Measurements from ENCODE around the gene PCDHGB6. TPM values are rescaled to one million over a fixed set of nuclear protein-coding genes. Genes with fewer than 3 reads are reported as not detected.
A peak's percentile ranks its signal among the peaks of the same experiment; 100 is the strongest.
"Not testable (repeated sequence)": the region's sequence is repeated elsewhere in the genome, so short reads cannot be mapped to it uniquely, and the experiment has no call there.

Gene PCDHGB6
- polyA plus RNA-seq, 2 of the 4 experiments (the other 2 are of a cell fraction), result 0.09 to 0.21 TPM

- WGBS (ENCODE audit: missing lambda C conversion rate), result 81% methylated on average over 34 of the region's 38 CpGs
- no peak within 1 kb of the TSS for H3K27ac ChIP-seq
- FAIRE-seq (no peak), DNase-seq (ENCODE audit: low read depth in 1 of 2, low spot score in 1 of 2) (peak in 1 of 2 experiments; percentile 27), ATAC-seq (no peak)
- no peak within 1 kb of the TSS for H3K4me2 ChIP-seq
- H3K9me3 ChIP-seq, result peaks cover 68% of the 10 kb centered on the region
- POLR2A ChIA-PET, result no interaction called here
- no peak within 1 kb of the TSS for H3K4me3 ChIP-seq
- no peak for TF ChIP-seq PBX3 (IDR thresholded peaks at IDR 0.05)
- no peak for TF ChIP-seq HOXA7 (CRISPR knock-in tag; IDR thresholded peaks at IDR 0.05)
- TF ChIP-seq MAX (IDR thresholded peaks at IDR 0.05), result peak; percentile 31; the same call in 1 of the 2 replicates
- TF ChIP-seq RAD21 (conservative IDR thresholded peaks at IDR 0.05 in 1 of 2, IDR thresholded peaks at IDR 0.05 in 1 of 2), result peak in 1 of 2 experiments; percentile 22; a peak in 1 of 5 replicates
- TF ChIP-seq JUN (IDR thresholded peaks at IDR 0.05), result no peak
- CTCF ChIA-PET, result interaction anchor here (0.9 to 2.1 kb wide), 6 partner anchors 22 to 193 kb away, joined by 3 to 5 read pairs (median 4); partner anchors contain the start of genes PCDHB11, PCDHGB1 and PCDHGB3
- no peaks in the 10 kb centered on the region for H3K4me1 ChIP-seq
These were observed 15.2 kb upstream of the PCDHGB6 start, which contains the start of gene PCDHGA8 for GRCh38 chr5:141392429-141393198. TSS of gene PCDHGA8 (plus strand) at chr5:141392633. CDS start at chr5:141392814, 181 bp downstream.

- H3K9me3 ChIP-seq, result peaks cover 67% of the 10 kb centered on the region
- H3K27ac ChIP-seq, result no peak overlapping the region
- H3K4me1 ChIP-seq, result no peaks in the 10 kb centered on the region
- no peak for DNase-seq (ENCODE audit: low read depth in 1 of 2, low spot score in 1 of 2)
- H3K4me3 ChIP-seq, result no peak overlapping the region
- TF ChIP-seq POLR2AphosphoS2 (conservative IDR thresholded peaks at IDR 0.05; ENCODE audit: low read length) (no peak), NFE2L2 (conservative IDR thresholded peaks at IDR 0.05; ENCODE audit: low read length) (no peak), KDM1A (IDR thresholded peaks at IDR 0.05; ENCODE audit: low read depth) (no peak), RFX5 (IDR thresholded peaks at IDR 0.05) (no peak), PBX3 (IDR thresholded peaks at IDR 0.05) (no peak), MAFK (IDR thresholded peaks at IDR 0.05; ENCODE audit: partially characterized antibody) (no peak), GATA3 (IDR thresholded peaks at IDR 0.05; ENCODE audit: borderline replicate concordance) (no peak), HMGXB4 (CRISPR knock-in tag; IDR thresholded peaks at IDR 0.05; ENCODE audit: borderline replicate concordance) (no peak), RARB (CRISPR knock-in tag; IDR thresholded peaks at IDR 0.05) (no peak), TFCP2L1 (CRISPR knock-in tag; IDR thresholded peaks at IDR 0.05) (no peak), HOXB5 (CRISPR knock-in tag; IDR thresholded peaks at IDR 0.05) (no peak), CHD4 (IDR thresholded peaks at IDR 0.05; ENCODE audit: borderline replicate concordance) (no peak), PHF8 (IDR thresholded peaks at IDR 0.05; ENCODE audit: borderline replicate concordance, low read depth) (no peak)
- no peak for FAIRE-seq
- no peak overlapping the region for H3K4me2 ChIP-seq
- ChIA-PET CTCF (interaction anchor here (0.9 to 1.5 kb wide), 5 partner anchors 10 to 165 kb away, joined by 3 to 5 read pairs (median 4); partner anchors contain the start of genes PCDHGA7, PCDHGB1 and PCDHGB3), POLR2A (no interaction called here)
- 72% methylated on average over 20 of the region's 21 CpGs for WGBS (ENCODE audit: missing lambda C conversion rate)
- ATAC-seq, result no peak
These were observed 14.6 kb upstream of the PCDHGB6 start for GRCh38 chr5:141393267-141393666.

GRCh38 chr5:141394401-141395187, 13.2 kb upstream of the PCDHGB6 start:
- POLR2A ChIA-PET; DNase-seq (ENCODE audit: low read depth in 1 of 2, low spot score in 1 of 2); H3K4me2 ChIP-seq; H3K4me1 ChIP-seq; ATAC-seq; H3K4me3 ChIP-seq; FAIRE-seq; H3K27ac ChIP-seq: not testable (repeated sequence)
- CTCF ChIA-PET, result interaction anchor here (1.1 to 1.9 kb wide), 3 partner anchors 12 to 310 kb away, joined by 3 to 4 read pairs (median 3); partner anchors contain the start of genes PCDHGA7 and PCDHGB7
- WGBS (ENCODE audit: missing lambda C conversion rate), result 82% methylated on average over 26 of the region's 53 CpGs
- H3K9me3 ChIP-seq, result peaks cover 70% of the 10 kb centered on the region

Measured in A549 (cell line).